Activated CD4-positive, CD25-positive, alpha-beta regulatory T cell treated with anti-CD3 and anti-CD28 coated beads, Interleukin-2, amount 50 U/mL, for 24 hours (primary cell): ENCODE results near the gene ELF5.

Experiments used
- ATAC-seq, 2 donors: fragments of 150-1000 bp; cut with Tn5 transposase; one replicate each; pipeline ENCODE4 v1.10.0; 2021; ENCODE audit warnings: mild to moderate bottlenecking in 1 of 2, moderate library complexity in 1 of 2

ELF5 gene

DNA sequence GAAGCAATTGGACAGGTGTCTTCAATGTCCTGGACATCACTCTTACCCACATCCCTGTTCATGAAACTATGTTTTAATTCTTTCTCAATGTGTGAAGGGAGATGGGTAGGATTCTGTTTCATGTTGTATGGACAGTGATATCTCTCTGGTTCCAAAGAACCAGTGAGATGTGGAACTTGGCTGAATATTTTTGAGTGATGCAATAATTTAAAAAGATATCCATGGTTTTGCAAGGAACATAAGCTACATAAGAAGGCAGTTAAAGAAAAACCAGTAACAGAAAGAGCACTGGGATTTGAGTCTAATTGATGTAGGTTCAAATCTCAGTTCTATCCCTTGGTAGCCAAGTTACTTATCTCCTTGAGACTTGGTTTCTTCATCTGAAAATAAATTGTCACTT, 7.7 kb upstream of the ELF5 start:
- ATAC-seq: no peak

DNA sequence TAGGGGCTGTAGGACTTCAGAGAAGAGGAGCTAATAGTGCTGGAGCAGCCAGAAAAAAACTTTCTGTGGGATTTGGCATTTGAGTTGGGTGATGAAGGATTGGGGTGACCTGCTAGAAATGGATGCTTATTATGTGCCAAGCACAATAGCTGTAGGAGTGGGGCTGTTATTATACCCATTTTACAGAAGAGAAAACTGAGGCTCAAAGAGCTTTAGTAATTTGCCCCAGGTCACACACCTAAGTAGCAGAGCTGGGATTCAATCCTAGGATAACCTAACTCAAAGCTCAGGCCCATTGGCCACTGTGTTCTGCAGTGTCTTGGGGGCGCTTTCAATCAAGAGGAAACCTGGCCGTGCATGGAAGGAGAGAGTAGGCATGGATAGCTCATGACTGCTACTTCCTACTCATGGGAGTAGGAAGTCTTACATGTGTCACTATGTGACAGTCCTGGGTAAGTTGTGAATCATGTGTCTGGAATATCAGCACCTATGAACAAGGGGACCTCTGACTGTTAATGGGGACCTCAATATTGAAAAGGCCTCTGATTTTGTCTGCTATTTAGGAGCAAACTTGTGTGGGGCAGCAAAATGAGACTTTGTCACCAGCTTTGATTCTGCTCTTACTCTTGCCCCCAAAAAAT, 6.1 kb upstream of the ELF5 start:
- ATAC-seq: no peak

DNA sequence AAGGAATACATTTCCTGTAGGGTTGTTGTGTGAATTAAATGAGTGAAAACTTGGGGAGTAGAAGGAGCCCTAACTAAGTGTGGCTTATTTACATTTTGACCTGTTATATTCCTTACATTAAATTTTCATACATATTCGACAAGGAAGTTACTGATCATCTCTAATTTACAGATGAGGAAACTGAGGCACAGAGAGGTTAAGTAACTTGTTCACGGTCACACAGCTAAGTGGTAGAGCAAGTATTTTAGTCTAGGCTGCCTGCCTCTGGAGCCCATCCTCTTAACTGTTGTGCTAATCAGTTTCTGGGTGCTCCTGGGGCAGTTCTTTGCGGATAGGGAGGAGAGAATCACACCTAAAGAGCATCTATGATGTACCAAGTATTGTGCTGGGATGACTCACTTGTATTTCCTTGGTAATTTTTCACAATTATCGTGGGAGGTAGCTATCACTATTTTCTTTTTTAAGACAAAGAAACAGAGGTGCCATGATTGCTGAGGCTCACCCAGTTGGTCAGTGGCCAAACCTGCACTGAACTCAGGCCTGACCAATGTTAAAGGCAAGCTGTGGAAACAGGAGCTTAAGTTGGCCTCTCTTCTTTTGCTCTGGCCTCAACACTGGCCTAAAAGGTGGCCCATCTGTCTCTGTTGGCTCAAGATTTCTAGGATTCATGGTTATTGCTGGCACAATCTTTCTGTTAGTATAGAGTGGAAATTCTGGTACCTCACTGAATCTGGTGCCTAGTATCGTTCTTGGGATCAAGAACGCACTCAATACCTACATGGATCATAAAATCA, 2.9 kb upstream of the ELF5 start:
- no peak for ATAC-seq

DNA sequence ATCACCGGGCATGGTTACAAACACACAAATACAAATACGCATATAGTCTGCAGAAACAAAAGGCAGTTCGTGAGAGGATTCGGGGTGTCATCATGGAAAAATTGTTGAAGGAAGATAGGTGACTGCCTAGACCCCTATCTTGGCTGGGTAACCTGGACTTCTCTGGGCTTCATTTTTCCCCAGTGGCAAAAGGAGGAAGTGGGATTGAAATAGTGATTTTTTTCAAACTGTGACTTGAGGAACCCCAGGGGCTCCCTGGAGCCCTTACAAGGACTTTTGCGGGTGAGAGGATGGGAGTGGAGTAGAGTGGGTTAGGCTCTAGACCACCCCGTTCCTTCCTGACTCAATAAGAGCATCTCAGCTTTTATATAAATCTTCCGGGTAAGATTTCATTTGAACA, 1.0 kb upstream of the ELF5 start:
- no peak for ATAC-seq

DNA sequence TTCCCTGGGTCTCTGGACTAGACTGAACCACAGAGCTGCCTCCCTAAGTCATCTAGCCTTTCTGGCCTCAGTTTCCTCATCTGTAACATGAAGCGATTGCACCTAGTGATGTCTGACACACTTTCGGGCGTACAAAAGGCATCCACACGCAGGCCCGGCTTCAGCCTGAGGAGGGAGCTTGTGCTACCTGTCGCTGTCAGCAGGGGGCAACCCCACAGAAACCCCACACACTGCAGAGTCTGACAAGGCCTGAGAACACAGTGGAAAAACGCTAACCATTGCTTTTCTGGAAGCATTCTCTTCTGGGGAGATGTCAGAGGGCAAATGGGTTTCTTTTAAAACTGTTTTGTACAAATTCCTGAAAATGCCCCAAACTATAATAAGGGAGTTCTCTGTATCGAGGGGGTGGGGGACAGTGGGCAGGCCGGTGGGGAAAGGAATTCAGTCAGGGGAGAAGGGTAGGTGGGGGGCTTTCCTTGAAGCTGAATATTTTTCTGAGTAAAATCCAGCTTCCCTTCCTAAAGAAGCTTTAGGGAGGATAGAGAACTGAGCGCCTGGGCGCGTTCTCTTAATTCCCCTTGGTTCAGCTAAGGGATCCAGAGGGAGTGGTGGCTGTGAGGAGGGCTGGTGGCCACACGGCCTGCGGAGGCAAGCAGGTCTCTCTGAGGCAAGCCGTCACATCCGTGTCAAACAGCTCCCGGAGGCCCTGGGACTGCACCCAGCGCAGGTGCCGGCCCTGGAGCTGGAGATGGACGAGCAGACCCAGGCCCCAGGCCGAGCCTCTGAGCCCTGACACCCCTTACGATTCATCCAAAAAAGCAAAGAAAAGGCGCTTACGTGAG, 533 bp downstream of the ELF5 start:
- peak; percentile 60 to 83 for ATAC-seq

DNA sequence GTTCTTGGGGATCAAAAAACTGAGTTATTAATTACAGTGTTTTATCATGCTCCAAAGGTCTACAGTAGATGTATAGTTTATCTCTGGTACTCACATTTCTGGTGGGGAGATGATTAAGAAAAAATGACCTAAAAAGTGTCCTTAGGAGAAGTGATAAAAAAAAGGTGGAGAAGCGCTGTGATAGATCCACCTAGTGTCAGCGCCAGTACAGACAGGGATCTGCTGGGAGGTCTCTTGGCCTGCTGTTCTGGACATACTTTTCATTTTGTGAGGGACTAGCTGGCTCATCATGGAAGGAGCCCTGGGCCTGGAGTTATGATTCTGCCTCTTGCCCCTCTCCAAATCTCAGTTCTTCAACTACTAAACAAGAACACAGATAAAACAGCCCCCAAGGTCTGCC, 2.9 kb downstream of the ELF5 start:
- ATAC-seq: no peak

DNA sequence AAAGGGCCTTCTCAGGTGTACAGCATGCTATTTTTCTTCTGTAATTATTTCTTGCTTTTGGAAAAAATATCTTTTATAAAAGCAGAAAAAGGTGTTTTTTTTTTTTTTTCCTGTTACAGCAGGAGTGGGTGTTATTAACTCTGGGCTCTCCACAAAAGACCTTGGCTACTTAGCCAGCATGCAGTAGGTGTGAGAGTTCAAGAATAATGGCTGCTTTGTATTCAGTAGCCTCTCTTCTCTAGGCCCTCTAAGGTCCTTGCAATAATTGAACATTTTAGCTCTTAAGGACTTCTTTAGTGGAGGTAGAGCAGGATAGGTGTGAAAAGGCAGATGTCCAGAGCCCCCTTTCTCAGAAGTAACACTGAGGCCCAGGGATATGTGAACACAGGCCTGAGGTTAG, 3.4 kb downstream of the ELF5 start:
- ATAC-seq: no peak

DNA sequence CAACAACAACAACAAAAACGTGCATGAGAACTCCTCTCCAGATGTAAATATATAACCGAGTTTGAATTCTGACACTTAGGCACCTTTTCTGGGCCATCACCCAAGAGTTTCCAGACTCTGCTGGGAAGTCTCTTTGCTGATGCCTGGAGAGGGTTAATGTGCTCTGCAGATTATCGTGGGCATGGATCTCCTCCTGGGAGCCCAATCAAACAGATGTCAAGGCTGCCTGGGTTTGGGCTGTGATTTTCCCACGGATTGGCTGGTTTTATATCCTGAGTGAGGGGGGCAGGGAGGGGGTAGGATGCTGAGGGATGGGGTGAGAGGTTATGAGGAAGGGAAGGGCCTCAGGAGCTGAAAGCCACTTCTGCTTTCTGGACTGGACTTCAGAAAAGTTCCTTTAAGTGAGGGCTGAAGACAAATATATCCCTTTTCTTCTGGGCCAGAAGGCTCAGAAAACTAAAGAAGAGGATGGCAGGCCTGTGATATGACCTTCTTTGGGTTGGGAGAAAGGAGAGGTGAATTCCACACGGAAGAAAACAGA, 4.2 kb downstream of the ELF5 start:
- no peak for ATAC-seq

DNA sequence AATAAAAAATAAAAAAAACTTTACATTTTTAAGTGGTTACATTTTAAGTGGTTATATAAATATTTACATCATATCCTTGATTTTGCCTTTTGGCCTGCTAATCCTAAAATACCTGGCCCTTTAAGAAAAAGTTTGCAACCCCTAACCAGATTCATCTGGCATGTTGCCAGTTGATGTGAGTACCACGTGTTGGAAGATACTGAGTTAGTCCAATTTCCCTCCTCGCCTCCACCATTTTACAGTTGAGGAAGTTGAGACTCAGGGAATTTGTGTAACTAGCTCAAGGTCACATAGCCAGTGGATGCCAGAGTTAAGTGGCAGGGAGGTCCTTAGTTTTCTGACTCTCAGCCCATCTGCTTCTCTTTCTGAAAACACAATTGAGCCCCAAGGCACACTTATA, 5.1 kb downstream of the ELF5 start:
- ATAC-seq: no peak

DNA sequence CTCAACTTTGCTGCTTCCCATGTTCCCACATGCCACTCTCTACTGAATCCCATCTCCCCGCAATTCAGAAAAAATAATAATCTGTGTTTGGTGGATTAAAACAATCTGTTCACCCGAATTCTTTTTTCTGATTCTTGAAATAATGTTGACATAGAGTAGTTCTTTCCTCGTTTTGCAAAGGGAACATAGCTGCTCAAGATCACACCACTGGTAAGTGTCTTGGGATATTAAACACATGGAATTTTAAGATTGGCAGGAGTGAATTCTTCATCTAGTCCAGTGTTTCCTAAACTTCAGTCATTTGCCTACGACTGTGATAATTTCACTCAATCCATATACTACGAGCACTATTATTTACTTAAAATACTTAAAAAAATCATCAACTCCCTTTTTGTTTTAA, 6.0 kb downstream of the ELF5 start:
- no peak for ATAC-seq

DNA sequence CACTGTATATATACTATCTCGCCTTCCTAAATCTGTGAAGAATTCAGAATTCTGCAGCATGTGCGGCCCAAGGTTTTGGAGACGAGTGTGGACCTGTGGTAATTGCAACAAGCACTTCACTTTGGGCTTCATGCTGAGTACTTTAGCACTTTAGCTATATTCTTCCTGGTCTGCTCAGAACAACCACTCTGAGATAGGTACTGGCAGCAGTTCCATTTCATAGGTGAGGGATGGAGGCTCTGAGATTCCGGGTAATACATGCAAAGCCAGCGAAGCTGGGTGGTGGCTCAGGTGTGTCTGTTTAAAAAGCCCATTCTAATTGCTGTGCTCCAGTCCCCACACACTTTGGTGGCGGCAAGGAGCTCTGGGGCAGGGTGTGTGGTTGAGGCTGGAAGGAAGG, 6.4 kb downstream of the ELF5 start:
- ATAC-seq: no peak

DNA sequence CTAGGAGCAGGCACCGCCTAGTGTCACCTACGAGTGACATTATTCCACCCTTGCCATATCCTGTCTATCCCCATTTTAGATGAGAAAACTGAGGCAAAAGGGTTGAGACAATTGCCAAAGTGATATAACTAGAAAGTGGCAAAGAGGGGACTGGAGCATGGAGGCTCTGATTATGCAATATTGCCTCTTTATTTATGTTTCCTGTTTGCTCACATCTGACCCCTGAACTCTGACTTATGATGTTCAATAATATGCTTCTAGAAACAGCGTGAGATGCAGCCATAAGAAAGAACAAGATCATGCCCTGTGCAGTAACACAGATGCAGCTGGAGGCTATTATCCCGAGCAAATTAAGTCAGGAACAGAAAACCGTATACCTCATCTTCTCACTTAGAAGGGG, 7.7 kb downstream of the ELF5 start:
- ATAC-seq: no peak

DNA sequence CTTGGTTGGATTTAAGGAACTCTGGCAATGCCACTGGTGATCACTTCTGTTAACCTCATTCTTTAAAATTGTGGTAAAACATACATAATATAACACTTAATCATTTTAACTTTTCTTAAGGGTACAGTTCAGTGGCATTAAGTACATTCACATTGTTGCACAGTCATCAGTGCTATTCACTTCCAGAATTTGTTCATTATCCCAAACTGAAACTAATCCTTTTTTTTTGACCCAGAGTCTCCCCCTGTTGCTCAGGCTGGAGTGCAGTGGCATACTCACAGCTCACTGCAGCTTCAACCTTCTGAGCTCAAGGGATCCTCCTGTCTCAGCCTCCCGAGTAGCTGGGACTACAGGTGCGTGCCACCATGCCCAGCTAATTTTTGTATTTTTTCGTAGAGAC, 10.6 kb downstream of the ELF5 start:
- no peak for ATAC-seq

DNA sequence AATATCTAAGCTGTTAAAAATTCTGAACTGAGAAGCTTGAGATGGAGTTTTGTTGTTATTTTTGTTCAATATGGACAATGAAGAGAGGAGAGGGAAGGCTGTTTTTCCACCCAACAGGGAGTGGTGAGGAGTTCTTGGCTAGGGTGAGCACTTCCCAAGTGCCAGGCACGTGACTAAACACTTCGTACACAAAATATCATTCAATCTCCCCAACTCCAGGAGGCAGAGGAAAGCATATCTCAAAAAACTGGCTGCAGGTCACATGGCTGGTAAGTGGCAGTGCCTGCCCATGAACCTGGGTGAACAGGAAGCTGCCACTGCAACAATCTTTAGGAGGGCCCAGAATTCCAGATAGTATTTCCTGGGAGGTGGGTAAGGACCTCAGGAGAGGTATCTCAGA, 11.6 kb downstream of the ELF5 start:
- ATAC-seq: no peak

DNA sequence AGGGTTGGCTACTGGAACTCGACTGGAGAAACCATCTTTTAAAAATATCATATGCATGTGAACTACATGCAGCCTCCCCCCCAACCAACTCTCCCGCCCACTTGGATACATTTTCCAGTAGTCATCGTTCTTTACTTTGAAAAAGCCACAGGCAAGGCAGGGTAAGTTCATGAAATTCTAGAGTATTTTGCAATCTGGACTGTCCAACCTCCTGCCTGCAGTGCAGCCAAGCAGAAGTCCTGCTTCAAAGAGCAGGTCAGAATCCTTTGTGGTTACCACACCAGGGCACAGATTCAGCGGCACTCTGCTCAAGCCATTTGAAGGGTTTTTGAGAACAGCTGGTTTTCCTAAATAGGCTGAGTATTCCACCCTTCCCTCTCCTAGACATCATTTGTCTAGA, 12.1 kb downstream of the ELF5 start:
- no peak for ATAC-seq

DNA sequence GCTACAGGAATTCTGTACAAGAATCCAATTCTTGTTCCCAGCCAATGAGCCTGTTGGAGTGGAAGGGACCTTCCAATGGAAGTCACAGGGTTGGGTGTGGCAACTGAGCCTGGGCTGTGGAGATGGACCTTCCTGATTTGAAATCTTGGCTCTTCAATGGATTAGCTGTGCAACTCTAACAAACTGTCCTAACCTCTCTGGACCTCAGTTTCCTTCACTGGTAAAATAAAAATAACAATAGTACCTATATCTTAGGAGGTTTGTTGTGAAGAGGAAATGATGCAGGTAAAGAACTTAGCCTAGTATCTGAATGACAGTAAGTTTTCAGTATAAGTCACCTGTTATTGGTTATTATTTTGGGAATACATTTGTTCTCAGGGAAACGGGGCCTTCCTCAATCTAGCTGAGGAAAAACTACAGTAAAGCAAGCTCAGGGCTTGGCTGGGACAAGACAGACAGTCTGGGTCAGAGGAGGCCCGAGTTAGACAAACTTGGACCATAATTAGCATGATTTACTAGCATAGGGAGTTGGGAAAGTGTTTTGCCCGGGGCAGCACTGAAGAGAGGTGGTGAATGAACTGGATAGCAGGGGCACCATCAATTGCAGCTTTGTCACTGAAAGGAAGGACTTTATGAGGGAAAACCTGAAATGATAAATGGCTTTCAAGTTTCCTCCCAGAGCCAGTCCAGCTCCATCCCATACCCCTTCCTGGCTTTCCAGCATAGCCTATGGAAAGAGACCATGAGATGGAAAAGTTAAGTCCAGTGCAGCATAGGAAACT, 13.7 kb downstream of the ELF5 start:
- no peak for ATAC-seq

DNA sequence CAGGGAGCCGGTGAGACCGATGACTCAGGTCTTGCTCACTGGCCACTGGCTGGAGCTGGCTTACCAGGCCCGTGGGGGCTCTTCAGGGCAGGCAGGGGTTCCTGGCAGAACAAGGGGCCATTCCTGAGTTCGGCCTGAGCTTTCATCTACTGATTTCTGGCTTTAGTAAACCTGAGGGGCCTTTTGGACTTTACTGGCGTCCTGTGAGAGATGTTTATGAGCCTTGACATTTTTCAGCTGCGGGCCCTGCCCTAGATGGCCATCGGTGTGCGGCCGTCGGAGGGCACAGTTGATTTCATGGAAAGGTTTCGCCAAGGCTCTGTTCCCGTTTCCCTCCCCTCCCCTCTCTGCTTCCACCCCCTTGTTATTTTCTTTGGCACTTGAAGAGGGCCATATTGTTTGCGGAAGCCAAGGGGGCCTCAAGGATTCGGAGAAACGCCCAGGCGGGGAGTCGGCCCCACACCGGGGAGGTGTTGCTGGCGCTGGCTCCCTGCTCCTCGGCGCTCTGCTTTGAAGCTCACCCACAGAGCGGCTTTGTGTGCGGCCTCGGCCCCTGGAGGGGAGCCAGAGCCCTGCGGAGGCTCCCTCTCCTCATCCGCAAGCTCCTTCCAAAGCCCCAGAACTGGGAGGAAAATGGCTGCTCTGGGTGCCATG, 17.7 kb downstream of the ELF5 start:
- no peak for ATAC-seq

DNA sequence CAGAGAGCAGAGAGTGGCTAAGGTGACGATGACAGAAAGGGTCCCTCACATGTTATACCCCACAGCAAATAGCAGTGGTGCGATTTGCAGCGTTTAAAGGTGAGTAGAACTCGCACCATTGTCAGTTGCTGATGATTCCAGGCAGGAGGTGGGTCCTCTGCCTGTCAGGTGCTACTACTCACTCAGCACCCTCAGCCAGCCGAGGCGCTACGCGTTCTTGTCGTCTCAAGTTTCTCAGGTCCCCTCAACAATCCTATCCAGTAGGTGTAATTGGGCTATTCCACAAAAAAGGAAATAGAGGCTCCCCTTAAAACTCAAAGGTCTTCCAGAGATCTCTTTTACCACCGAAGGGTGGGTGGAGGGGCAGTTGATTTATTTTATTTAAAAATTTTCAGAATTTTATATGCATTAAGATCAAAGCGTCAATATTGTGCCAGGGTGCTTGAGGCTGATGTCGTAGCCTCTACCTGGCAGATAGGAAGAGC, 18.3 kb downstream of the ELF5 start:
- no peak for ATAC-seq

DNA sequence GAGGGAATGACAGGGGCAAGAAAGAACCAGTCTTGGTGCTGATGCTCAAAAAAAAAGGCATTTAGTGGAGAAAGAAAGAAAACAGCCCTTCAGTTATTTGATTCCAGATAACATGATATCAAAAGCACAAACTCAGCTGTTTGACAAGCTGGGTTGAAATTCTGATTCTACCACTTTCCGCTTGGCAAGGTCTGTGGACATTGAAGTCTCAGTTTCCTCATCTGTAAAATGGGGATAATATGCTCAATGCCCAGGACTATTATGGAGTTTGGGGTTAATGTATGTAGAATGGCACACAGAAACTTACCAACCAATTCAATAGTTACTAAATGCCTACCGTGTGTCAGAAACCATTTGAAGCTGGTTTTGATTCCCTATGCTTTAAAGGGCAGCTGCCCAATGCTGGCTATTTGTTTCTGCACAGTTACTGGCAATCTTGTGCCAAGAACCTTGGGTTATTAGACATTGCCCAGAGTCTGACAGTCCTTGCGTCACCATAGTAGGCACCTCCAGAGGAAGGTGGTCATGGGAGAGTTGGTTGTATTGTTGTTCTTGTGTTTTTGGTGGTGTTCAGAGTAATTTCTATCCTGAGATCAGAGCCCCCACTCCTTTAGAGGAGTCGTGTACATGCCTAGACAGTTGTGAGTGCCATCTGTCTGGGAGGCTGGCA, 19.5 kb downstream of the ELF5 start:
- ATAC-seq: no peak

DNA sequence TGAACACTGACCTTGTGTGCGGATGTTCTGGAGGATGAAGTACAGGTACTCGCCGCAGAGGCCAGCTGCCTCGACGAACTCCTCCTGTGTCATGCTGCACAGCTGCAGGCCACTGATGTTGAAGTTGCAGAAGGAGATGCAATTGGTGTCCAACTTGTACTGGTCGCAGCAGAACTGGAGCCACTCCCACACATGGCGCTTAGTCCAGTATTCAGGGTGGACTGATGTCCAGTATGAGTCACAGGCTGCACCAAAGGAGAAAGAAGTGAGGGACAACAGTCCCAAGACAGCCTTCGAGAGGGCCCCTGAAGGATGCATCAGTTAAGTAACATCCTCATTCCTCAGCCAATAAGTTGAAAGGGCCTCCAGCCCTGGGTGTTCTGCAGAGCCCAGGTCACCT, 20.1 kb downstream of the ELF5 start:
- no peak for ATAC-seq

DNA sequence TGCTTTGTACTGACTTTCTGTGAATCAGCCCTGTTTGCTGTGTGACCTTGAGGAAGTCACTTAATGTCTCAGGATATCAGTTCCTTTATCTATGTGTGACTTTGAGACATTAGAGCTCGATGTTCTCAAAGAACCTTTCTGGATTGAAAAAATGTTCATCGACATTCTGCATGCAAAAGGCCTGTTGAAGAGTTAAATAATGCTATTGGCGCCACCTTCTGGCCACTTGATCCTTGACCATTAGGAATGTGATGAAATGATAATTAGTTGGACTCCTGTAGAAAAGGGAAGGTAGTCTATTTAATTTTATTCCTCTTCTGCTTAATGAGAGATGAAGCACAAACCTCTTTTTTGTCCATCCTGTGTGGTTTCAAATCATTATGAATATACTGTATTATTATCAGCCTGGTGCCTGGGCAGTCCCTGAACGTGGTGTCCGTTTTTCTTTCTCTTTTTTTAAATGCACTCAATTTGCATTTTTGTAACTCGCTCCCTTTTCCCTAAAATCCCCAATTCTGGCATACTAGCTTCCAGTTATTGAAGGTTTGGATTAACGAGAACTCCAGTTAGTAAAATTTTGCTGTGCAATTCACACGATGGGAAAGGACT, 20.7 kb downstream of the ELF5 start:
- ATAC-seq: no peak
